Naive thymus-derived CD4-positive, alpha-beta T cell (primary cell): ENCODE data around the gene NECAP2. TPM values are rescaled to one million over a fixed set of nuclear protein-coding genes. Genes with fewer than 3 reads are reported as not detected.

Source experiments
- ATAC-seq: fragments of 150-1000 bp; cut with Tn5 transposase; 2 replicates; pipeline ENCODE4 v1.10.0; 2021; ENCODE audit warnings: mild to moderate bottlenecking, moderate library complexity
- CTCF ChIA-PET: fragments of 350-600 bp; sonication (Branson Sonifier 250); formaldehyde crosslinking; loops from one replicate; lab custom pipeline; 2021; ENCODE audit warnings: antibody characterized with exemption; lab: Charles Lee
- POLR2A ChIA-PET: fragments of 350-600 bp; sonication (Branson Sonifier 250); formaldehyde crosslinking; loops from one replicate; lab custom pipeline; 2021; ENCODE audit warnings: antibody characterized with exemption, inconsistent platforms; lab: Charles Lee
- DNase-seq, 9 donors: peaks; one replicate each; pipeline versions ENCODE4 v3.0.0 to v3.0.0-alpha.2; 2020 to 2022; ENCODE audit warnings: mixed read lengths in 1 of 9
- H3K27ac ChIP-seq: one replicate; pipeline ENCODE4 v1.7.0; 2013; ENCODE audit warnings: mild to moderate bottlenecking, low read depth, low read length, moderate library complexity
- H3K27me3 ChIP-seq, 2 donors: one replicate each; pipeline ENCODE4 v1.7.0; 2013; ENCODE audit warnings: low read length in 2 of 2, mild to moderate bottlenecking in 2 of 2, moderate library complexity in 2 of 2; ENCODE audit not compliant: control insufficient read depth in 2 of 2, insufficient read depth in 2 of 2
- H3K36me3 ChIP-seq, 3 experiments: 1 replicate in 2 of 3; 2 replicates in 1 of 3; pipeline ENCODE4 v1.7.0; 2013; ENCODE audit warnings: low read length in 3 of 3, mild to moderate bottlenecking in 3 of 3, moderate library complexity in 1 of 3; ENCODE audit not compliant: insufficient read depth in 3 of 3, control insufficient read depth in 2 of 3
- H3K4me1 ChIP-seq, 2 donors: one replicate each; pipeline ENCODE4 v1.7.0; 2013; ENCODE audit warnings: low read length in 2 of 2, mild to moderate bottlenecking in 2 of 2, moderate library complexity in 1 of 2; ENCODE audit not compliant: control insufficient read depth in 2 of 2, insufficient read depth in 2 of 2
- H3K4me3 ChIP-seq: 2 replicates; pipeline ENCODE4 v1.7.0; 2013; ENCODE audit warnings: mild to moderate bottlenecking, low read length
- H3K9me3 ChIP-seq, 3 experiments: 1 replicate in 2 of 3; 2 replicates in 1 of 3; pipeline ENCODE4 v1.7.0; 2013; ENCODE audit warnings: low read length in 3 of 3; ENCODE audit not compliant: control insufficient read depth in 2 of 3
- H3K27ac Mint-ChIP-seq, 9 donors: one replicate each; pipeline ENCODE4 v1.8.0; 2020 to 2022; ENCODE audit warnings: mixed read lengths in 9 of 9, mild to moderate bottlenecking in 8 of 9, moderate library complexity in 5 of 9, inconsistent platforms in 2 of 9
- H3K27me3 Mint-ChIP-seq, 5 donors: one replicate each; pipeline ENCODE4 v1.8.0; 2021 to 2022; ENCODE audit warnings: mixed read lengths in 5 of 5, mild to moderate bottlenecking in 1 of 5
- H3K36me3 Mint-ChIP-seq, 5 donors: one replicate each; pipeline ENCODE4 v1.8.0; 2020 to 2022; ENCODE audit warnings: mixed read lengths in 5 of 5, mild to moderate bottlenecking in 3 of 5, inconsistent platforms in 1 of 5
- H3K4me1 Mint-ChIP-seq, 7 donors: one replicate each; pipeline ENCODE4 v1.8.0; 2020 to 2022; ENCODE audit warnings: mixed read lengths in 7 of 7, mild to moderate bottlenecking in 3 of 7, inconsistent platforms in 1 of 7
- H3K4me3 Mint-ChIP-seq, 10 donors: one replicate each; pipeline ENCODE4 v1.8.0; 2020 to 2022; ENCODE audit warnings: mild to moderate bottlenecking in 10 of 10, mixed read lengths in 10 of 10, moderate library complexity in 6 of 10, inconsistent platforms in 2 of 10
- H3K9me3 Mint-ChIP-seq, 11 donors: one replicate each; pipeline ENCODE4 v1.8.0; 2020 to 2022; ENCODE audit warnings: mixed read lengths in 11 of 11, mild to moderate bottlenecking in 4 of 11, inconsistent platforms in 1 of 11, moderate library complexity in 1 of 11
- intact Hi-C, 2 donors: fragments of 100-400 bp; cut with micrococcal nuclease; formaldehyde crosslinking; loops; one replicate each; pipeline ENCODE4 v1.15.1; 2023
- polyA plus RNA-seq, 2 donors: library from polyadenylated mRNA; unstranded; fragments of 300-500 nt; fragmentation: Illumina TruSeq; gene quantifications; one replicate each; pipeline ENCODE4 v1.2.3, GENCODE V29; 2021
- total RNA-seq, 6 experiments: library from RNA in 5 of 6; stranded (reverse) in 5 of 6; gene quantifications; 1 replicate in 5 of 6; 2 replicates in 1 of 6; pipeline ENCODE4 v1.2.3 and lab custom pipeline; 2021 to 2026

The NECAP2 gene
- total and polyA plus RNA-seq, 7 experiments from 2014 or later: 98.2 to 264 (median 157) TPM

DNA sequence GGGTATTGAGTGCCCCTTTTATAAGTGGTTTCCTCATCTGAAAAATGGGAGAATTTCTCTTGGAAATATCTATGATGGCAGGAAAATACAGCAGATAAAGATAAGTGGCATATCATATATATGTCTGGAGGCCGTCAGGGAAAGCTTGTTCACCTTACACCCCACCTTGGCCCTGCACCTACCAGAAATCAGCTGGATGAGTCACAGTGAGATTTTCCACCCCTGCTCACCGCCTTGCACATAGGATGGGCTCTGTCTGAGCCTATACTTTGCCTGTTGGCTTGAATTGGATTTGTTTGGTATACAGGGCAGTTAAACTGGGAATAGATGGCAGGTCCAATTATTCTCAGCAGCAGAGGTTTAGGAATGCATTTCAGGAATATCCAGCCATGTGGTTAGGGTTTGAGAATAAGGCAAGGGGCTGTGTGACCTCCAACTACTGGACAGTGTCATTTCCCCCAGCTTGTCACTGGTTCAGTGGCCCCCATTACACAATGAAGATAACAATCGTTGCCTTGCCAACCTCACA is 3.5 kb upstream of the NECAP2 start, which contains the start of gene SPATA21:
SPATA21 (minus strand) TSS at position 479 of the 529 bp plus-strand sequence. CDS start 6,053 bp downstream, outside the sequence.
- no peak for ATAC-seq
- peaks cover 0 to 7% (median 4%) of the 10 kb centered on the region in 5 donors for H3K36me3 Mint-ChIP-seq
- peak within 1 kb of the TSS in 1 of 10 donors; percentile 25 for H3K4me3 Mint-ChIP-seq
- POLR2A ChIA-PET: interaction anchor here (0.6 kb wide), 1 partner anchor 56 kb away, joined by 8 read pairs; no protein-coding TSS in a partner anchor
- H3K9me3 Mint-ChIP-seq: peaks cover 0 to 2% (median 0%) of the 10 kb centered on the region in 11 donors
- peaks cover 0 to 8% (median 0%) of the 10 kb centered on the region in 3 experiments for H3K36me3 ChIP-seq
- no peak within 1 kb of the TSS for H3K27ac Mint-ChIP-seq
- no peaks in the 10 kb centered on the region for H3K9me3 ChIP-seq
- peaks cover 0 to 5% (median 0%) of the 10 kb centered on the region in 5 donors for H3K27me3 Mint-ChIP-seq
- CTCF ChIA-PET: no interaction called here
- H3K4me1 ChIP-seq: peaks cover 8 to 11% of the 10 kb centered on the region in 2 donors
- no peak within 1 kb of the TSS for H3K4me3 ChIP-seq
- no peak for DNase-seq
- H3K27me3 ChIP-seq: no peaks in the 10 kb centered on the region
- peaks cover 9 to 19% (median 16%) of the 10 kb centered on the region in 7 donors for H3K4me1 Mint-ChIP-seq
- H3K27ac ChIP-seq: no peak within 1 kb of the TSS
- intact Hi-C loops: no loop called here

DNA sequence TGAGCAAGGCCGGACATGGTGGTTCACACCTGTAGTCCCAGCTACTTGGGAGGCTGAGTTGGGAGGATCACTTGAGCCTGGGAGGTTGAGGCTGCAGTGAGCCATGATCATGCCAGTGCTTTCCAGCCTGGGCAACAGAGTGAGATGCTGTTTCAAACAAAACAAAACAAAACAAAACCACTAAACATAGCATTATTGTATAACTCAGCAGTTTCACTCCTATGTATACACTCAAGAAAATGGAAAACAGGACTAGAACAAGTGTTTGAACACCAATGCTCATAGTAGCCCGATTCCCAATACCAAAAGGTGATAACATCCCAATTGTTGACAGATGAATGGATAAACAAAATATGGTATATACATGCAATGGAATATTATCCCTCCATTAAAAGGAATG is 2.0 kb upstream of the NECAP2 start:
- Mint-ChIP-seq H3K9me3 (no peaks in the 10 kb centered on the region), H3K27me3 (no peaks in the 10 kb centered on the region), H3K4me3 (peak overlapping the region in 3 of 10 donors; percentile 13 to 24 (median 22)), H3K27ac (peak overlapping the region in 2 of 9 donors; percentile 6 to 47), H3K4me1 (peaks cover 19 to 33% (median 28%) of the 10 kb centered on the region in 7 donors), H3K36me3 (peaks cover 3 to 14% (median 4%) of the 10 kb centered on the region in 5 donors)
- no peak for DNase-seq
- peaks cover 17 to 23% of the 10 kb centered on the region in 2 donors for H3K4me1 ChIP-seq
- intact Hi-C loops: no loop called here
- H3K4me3 ChIP-seq: no peak overlapping the region
- H3K27ac ChIP-seq: no peak overlapping the region
- no peaks in the 10 kb centered on the region for H3K27me3 ChIP-seq
- POLR2A ChIA-PET: no interaction called here
- no peaks in the 10 kb centered on the region for H3K9me3 ChIP-seq
- CTCF ChIA-PET: interaction anchor here (2.0 kb wide), 1 partner anchor 70 kb away, joined by 8 read pairs; no protein-coding TSS in a partner anchor
- no peak for ATAC-seq
- H3K36me3 ChIP-seq: peaks cover 0 to 15% (median 5%) of the 10 kb centered on the region in 3 experiments

DNA sequence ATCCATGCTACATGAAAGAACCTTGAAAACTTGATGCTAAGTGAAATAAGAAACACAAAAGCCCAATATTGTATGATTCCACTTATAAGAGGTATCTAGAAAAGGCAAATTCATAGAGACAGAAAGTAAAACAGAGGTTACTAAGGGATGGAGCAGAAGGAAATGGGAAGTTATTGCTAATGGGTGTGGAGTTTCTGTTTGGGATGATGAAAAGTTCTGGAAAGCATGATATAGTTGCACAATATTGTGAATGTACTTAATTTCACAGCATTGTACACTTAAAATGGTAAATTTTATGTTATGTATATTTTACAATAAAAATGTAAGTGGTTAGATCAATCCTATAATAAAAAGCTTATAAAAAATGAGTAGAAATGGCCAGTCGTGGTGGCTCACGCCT is 1.6 kb upstream of the NECAP2 start:
- no peaks in the 10 kb centered on the region for H3K27me3 ChIP-seq
- DNase-seq: no peak
- Mint-ChIP-seq H3K4me3 (peak overlapping the region in 5 of 10 donors; percentile 13 to 73 (median 24)), H3K4me1 (peaks cover 19 to 37% (median 32%) of the 10 kb centered on the region in 7 donors), H3K36me3 (peaks cover 3 to 14% (median 7%) of the 10 kb centered on the region in 5 donors), H3K27me3 (no peaks in the 10 kb centered on the region), H3K9me3 (no peaks in the 10 kb centered on the region), H3K27ac (peak overlapping the region in 2 of 9 donors; percentile 6 to 25)
- intact Hi-C loops: no loop called here
- H3K4me3 ChIP-seq: no peak overlapping the region
- peaks cover 0 to 20% (median 9%) of the 10 kb centered on the region in 3 experiments for H3K36me3 ChIP-seq
- ChIA-PET CTCF (interaction anchor here (1.3 to 2.0 kb wide), 2 partner anchors 15 to 71 kb away, joined by 6 to 8 read pairs; no protein-coding TSS in a partner anchor), POLR2A (interaction anchor here (2.3 to 3.3 kb wide), 2 partner anchors 18 to 74 kb away, joined by 15 to 21 read pairs; no protein-coding TSS in a partner anchor)
- no peak for ATAC-seq
- H3K4me1 ChIP-seq: peaks cover 17 to 27% of the 10 kb centered on the region in 2 donors
- H3K27ac ChIP-seq: no peak overlapping the region
- H3K9me3 ChIP-seq: no peaks in the 10 kb centered on the region

DNA sequence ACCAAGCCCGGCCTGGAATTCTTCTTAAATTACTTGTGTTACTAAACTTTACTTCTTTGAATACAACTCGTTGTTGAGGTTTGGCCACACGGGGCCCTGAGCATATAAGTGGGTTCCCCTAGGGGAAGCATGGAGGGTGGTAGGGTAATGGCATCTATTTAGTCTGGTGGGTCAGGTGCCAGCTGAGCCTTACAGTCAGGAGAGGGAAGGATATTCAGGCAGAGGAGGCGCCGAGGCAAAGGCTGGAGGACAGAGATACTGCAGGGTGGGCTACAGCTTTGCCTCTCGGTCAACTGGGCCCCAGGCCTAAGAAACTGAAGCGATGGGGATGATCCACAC is 424 bp upstream of the NECAP2 start:
- Mint-ChIP-seq H3K9me3 (no peaks in the 10 kb centered on the region), H3K36me3 (peaks cover 8 to 19% (median 14%) of the 10 kb centered on the region in 5 donors), H3K4me1 (peaks cover 19 to 44% (median 35%) of the 10 kb centered on the region in 7 donors), H3K4me3 (peak overlapping the region; percentile 93 to 100 (median 97)), H3K27ac (peak overlapping the region; percentile 88 to 98 (median 96)), H3K27me3 (no peaks in the 10 kb centered on the region)
- Histone ChIP-seq H3K27me3 (no peaks in the 10 kb centered on the region), H3K9me3 (no peaks in the 10 kb centered on the region), H3K4me3 (peak overlapping the region; percentile 94), H3K36me3 (peaks cover 0 to 31% (median 13%) of the 10 kb centered on the region in 3 experiments), H3K4me1 (peaks cover 17 to 33% of the 10 kb centered on the region in 2 donors), H3K27ac (peak overlapping the region; percentile 100)
- ChIA-PET CTCF (interaction anchor here (0.6 to 2.0 kb wide), 6 partner anchors 16 to 88 kb away, joined by 3 to 9 read pairs (median 6); partner anchors contain the start of gene FBXO42), POLR2A (interaction anchor here (0.7 to 3.3 kb wide), 14 partner anchors 9 to 73 kb away, joined by 3 to 21 read pairs (median 4); partner anchors contain the start of gene SZRD1)
- intact Hi-C loops: loop anchor here (1.0 to 5.0 kb wide), 16 partner anchors 20 to 913 kb away; partner anchors contain the start of genes DNAJC16 (in 2 of the 2), NBPF1 (in 2 of the 2), CPLANE2 (in 1 of the 2) and FBXO42 (in 1 of the 2)
- ATAC-seq (peak; percentile 2), DNase-seq (no peak)

DNA sequence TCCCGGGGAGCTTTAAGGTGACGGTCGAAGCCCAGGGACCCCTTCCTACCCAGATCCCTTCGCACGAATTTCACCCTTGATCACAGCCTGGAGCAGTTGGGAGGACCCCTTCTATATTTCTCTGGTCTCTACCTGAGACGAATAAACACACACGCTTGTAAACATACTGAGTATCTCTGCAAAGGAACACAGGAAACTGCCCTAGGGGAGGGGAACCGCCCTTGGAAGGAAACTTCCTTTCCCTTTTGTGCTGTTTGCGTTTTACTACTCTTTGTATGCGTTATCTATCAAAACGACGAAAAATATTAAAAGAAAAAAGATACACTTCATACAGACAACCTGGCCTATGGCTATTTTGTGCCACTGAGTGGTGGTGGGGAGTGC is 750 bp downstream of the NECAP2 start:
- Histone ChIP-seq H3K4me1 (peaks cover 17 to 36% of the 10 kb centered on the region in 2 donors), H3K9me3 (no peaks in the 10 kb centered on the region), H3K27ac (peak overlapping the region; percentile 100), H3K27me3 (no peaks in the 10 kb centered on the region), H3K36me3 (peaks cover 0 to 43% (median 17%) of the 10 kb centered on the region in 3 experiments), H3K4me3 (peak overlapping the region; percentile 94)
- ChIA-PET CTCF (interaction anchor here (0.6 kb wide), 1 partner anchor 541 kb away, joined by 4 read pairs; no protein-coding TSS in a partner anchor), POLR2A (interaction anchor here (0.9 to 3.3 kb wide), 12 partner anchors 8 to 76 kb away, joined by 3 to 21 read pairs (median 4); partner anchors contain the start of gene SZRD1)
- intact Hi-C loops: loop anchor here (1.0 to 5.0 kb wide), 13 partner anchors 21 to 914 kb away; partner anchors contain the start of genes DNAJC16 (in 2 of the 2), NBPF1 (in 2 of the 2), CPLANE2 (in 1 of the 2) and SZRD1 (in 1 of the 2)
- Mint-ChIP-seq H3K27ac (peak overlapping the region; percentile 88 to 98 (median 96)), H3K9me3 (no peaks in the 10 kb centered on the region), H3K36me3 (peaks cover 8 to 23% (median 16%) of the 10 kb centered on the region in 5 donors), H3K4me1 (peaks cover 19 to 45% (median 34%) of the 10 kb centered on the region in 7 donors), H3K4me3 (peak overlapping the region; percentile 93 to 100 (median 97)), H3K27me3 (no peaks in the 10 kb centered on the region)
- DNase-seq (peak in 3 of 9 donors; percentile 65 to 72 (median 72)), ATAC-seq (peak; percentile 39)

DNA sequence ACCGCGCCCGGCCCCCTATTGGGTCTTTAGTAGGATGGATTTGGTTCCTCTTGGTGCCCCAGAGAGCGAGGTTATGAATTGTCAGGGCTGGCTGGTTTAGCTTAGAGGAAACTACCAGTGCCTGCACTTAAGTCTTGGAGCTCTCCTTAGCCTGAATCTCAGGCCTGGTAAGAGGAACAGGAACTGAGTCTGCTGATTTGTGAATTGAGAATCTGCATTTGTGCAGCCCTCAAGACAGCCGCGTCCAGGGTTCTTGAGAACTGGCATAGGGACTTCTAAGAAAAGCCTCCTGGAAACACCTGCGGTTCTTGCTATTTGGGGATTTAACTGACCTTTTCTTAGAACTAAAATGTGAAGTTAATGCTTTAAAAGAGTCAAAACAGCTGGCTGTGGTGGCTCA is 1.7 kb downstream of the NECAP2 start:
- H3K4me1 Mint-ChIP-seq: peaks cover 19 to 47% (median 35%) of the 10 kb centered on the region in 7 donors
- CTCF ChIA-PET: no interaction called here
- ATAC-seq: no peak
- no peaks in the 10 kb centered on the region for H3K27me3 Mint-ChIP-seq
- no peaks in the 10 kb centered on the region for H3K9me3 Mint-ChIP-seq
- Histone ChIP-seq H3K36me3 (peaks cover 0 to 51% (median 17%) of the 10 kb centered on the region in 3 experiments), H3K27me3 (no peaks in the 10 kb centered on the region), H3K4me3 (peak overlapping the region; percentile 94), H3K4me1 (peaks cover 17 to 40% of the 10 kb centered on the region in 2 donors), H3K27ac (peak overlapping the region; percentile 100), H3K9me3 (no peaks in the 10 kb centered on the region)
- H3K27ac Mint-ChIP-seq: peak overlapping the region; percentile 57 to 98 (median 96)
- no peak for DNase-seq
- intact Hi-C loops: loop anchor here (5.0 kb wide), 6 partner anchors 55 to 915 kb away; partner anchors contain the start of genes NBPF1 (in 2 of the 2), DNAJC16 (in 1 of the 2) and ZBTB17 (in 1 of the 2)
- POLR2A ChIA-PET: interaction anchor here (0.6 to 3.3 kb wide), 4 partner anchors 9 to 462 kb away, joined by 3 to 21 read pairs (median 8); no protein-coding TSS in a partner anchor
- peaks cover 8 to 24% (median 17%) of the 10 kb centered on the region in 5 donors for H3K36me3 Mint-ChIP-seq
- peak overlapping the region; percentile 93 to 100 (median 97) for H3K4me3 Mint-ChIP-seq
